OCI-LY1 (cell line): Measurements from ENCODE around the gene SEC61A2.

Source experiments
- H2AFZ ChIP-seq: fragments of 200-600 bp; sonication (generic), shearing (Covaris generic); 2 replicates; pipeline ENCODE4 v1.6.0; 2014; ENCODE audit warnings: antibody characterized with exemption, mild to moderate bottlenecking, low read length
- H3F3A ChIP-seq: fragments of 200-600 bp; sonication (generic), shearing (Covaris generic); 2 replicates; pipeline ENCODE4 v1.6.0; 2014; ENCODE audit warnings: mild to moderate bottlenecking, antibody characterized with exemption, low read length, moderate library complexity; ENCODE audit not compliant: insufficient read depth
- H3K27ac ChIP-seq: fragments of 200-600 bp; sonication (generic); 2 replicates; pipeline ENCODE4 v1.5.1; 2014; ENCODE audit warnings: low read length, mixed run types, mild to moderate bottlenecking, low read depth; ENCODE audit not compliant: poor library complexity, severe bottlenecking
- H3K27me3 ChIP-seq: fragments of 200-600 bp; sonication (generic); 2 replicates; pipeline ENCODE4 v1.6.0; 2014; ENCODE audit warnings: antibody characterized with exemption, mild to moderate bottlenecking, low read length, moderate library complexity; ENCODE audit not compliant: insufficient read depth
- H3K36me3 ChIP-seq: fragments of 200-600 bp; sonication (generic); 2 replicates; pipeline ENCODE4 v1.6.1; 2014; ENCODE audit warnings: mild to moderate bottlenecking, antibody characterized with exemption, low read length, moderate library complexity, mixed read lengths; ENCODE audit not compliant: insufficient read depth
- H3K4me1 ChIP-seq: fragments of 200-600 bp; sonication (generic); 2 replicates; pipeline ENCODE4 v1.5.1; 2014; ENCODE audit warnings: mild to moderate bottlenecking, low read length, moderate library complexity; ENCODE audit not compliant: insufficient read depth, severe bottlenecking
- H3K4me2 ChIP-seq: fragments of 200-600 bp; sonication (generic), shearing (Covaris generic); 2 replicates; pipeline ENCODE4 v1.6.1; 2014; ENCODE audit warnings: low read length
- H3K4me3 ChIP-seq: fragments of 200-600 bp; sonication (generic); 2 replicates; pipeline ENCODE4 v1.5.1; 2014; ENCODE audit warnings: low read length, low read depth, mild to moderate bottlenecking, mixed read lengths; ENCODE audit not compliant: poor library complexity, severe bottlenecking
- H3K79me2 ChIP-seq: fragments of 200-600 bp; shearing (Covaris generic); 2 replicates; pipeline ENCODE4 v1.6.1; 2016; ENCODE audit warnings: mixed run types, low read length, mixed read lengths; ENCODE audit not compliant: insufficient read depth
- H3K9ac ChIP-seq: fragments of 200-600 bp; sonication (generic), shearing (Covaris generic); 2 replicates; pipeline ENCODE4 v1.6.1; 2014; ENCODE audit warnings: mild to moderate bottlenecking, low read length, mixed read lengths
- H3K9me2 ChIP-seq: fragments of 200-600 bp; sonication (generic), shearing (Covaris generic); 2 replicates; pipeline ENCODE4 v1.6.1; 2014; ENCODE audit warnings: low read depth, mild to moderate bottlenecking, low read length, mixed read lengths
- H3K9me3 ChIP-seq: fragments of 200-600 bp; shearing (Covaris generic); 2 replicates; pipeline ENCODE4 v1.6.1; 2014; ENCODE audit warnings: low read length, mixed read lengths
- H4K20me1 ChIP-seq: fragments of 200-600 bp; sonication (generic), shearing (Covaris generic); 2 replicates; pipeline ENCODE4 v1.6.0; 2016; ENCODE audit warnings: mild to moderate bottlenecking, low read length; ENCODE audit not compliant: insufficient read depth
- CTCF ChIP-seq: fragments of 200-600 bp; sonication (generic), shearing (Covaris generic); IDR thresholded peaks from 2 replicates; pipeline ENCODE4 v1.5.1; 2017; ENCODE audit warnings: mild to moderate bottlenecking, antibody characterized with exemption, low read length, moderate library complexity, mixed read lengths
- EZH2 ChIP-seq: fragments of 200-600 bp; sonication (generic), shearing (Covaris generic); IDR thresholded peaks from 2 replicates; pipeline ENCODE4 v1.8.0; 2017; ENCODE audit warnings: borderline replicate concordance, mixed run types, mild to moderate bottlenecking, antibody characterized with exemption, low read length, moderate library complexity, mixed read lengths

SEC61A2 gene

GRCh38 chr10:12184165-12184564 lies 54.7 kb downstream of the SEC61A2 start:
- Histone ChIP-seq H3K27me3 (no peaks in the 10 kb centered on the region), H3K36me3 (peaks cover 50% of the 10 kb centered on the region)
- TF ChIP-seq CTCF: no peak
- no peak for TF ChIP-seq EZH2

GRCh38 chr10:12186323-12186722 lies 56.8 kb downstream of the SEC61A2 start:
- Histone ChIP-seq H3K27me3 (no peaks in the 10 kb centered on the region), H2AFZ (no peak overlapping the region), H3K4me1 (no peaks in the 10 kb centered on the region), H3K36me3 (peaks cover 43% of the 10 kb centered on the region), H3K27ac (no peak overlapping the region), H3K9ac (no peak overlapping the region), H3K4me3 (no peak overlapping the region), H3K79me2 (peaks cover 7% of the 10 kb centered on the region), H4K20me1 (no peaks in the 10 kb centered on the region), H3K4me2 (no peak overlapping the region), H3K9me2 (no peaks in the 10 kb centered on the region), H3F3A (no peaks in the 10 kb centered on the region), H3K9me3 (no peaks in the 10 kb centered on the region)
- TF ChIP-seq EZH2: no peak

More at GRCh38 chr10:12184165-12184564, 54.7 kb downstream of the SEC61A2 start:
- no peaks in the 10 kb centered on the region for H3F3A ChIP-seq
- no peak overlapping the region for H3K4me3 ChIP-seq
- H3K79me2 ChIP-seq: peaks cover under 1% of the 10 kb centered on the region; the same call in 1 of the 2 replicates
- H4K20me1 ChIP-seq: no peaks in the 10 kb centered on the region
- H3K4me2 ChIP-seq: no peak overlapping the region
- H3K9ac ChIP-seq: no peak overlapping the region
- no peak overlapping the region for H2AFZ ChIP-seq
- H3K4me1 ChIP-seq: no peaks in the 10 kb centered on the region
- no peaks in the 10 kb centered on the region for H3K9me3 ChIP-seq
- H3K9me2 ChIP-seq: no peaks in the 10 kb centered on the region
- H3K27ac ChIP-seq: no peak overlapping the region

GRCh38 chr10:12187321-12187905 lies 57.9 kb downstream of the SEC61A2 start:
- H3K36me3 ChIP-seq: peaks cover 47% of the 10 kb centered on the region
- H3K9me3 ChIP-seq: no peaks in the 10 kb centered on the region
- H3K4me1 ChIP-seq: no peaks in the 10 kb centered on the region
- no peak overlapping the region for H3K4me2 ChIP-seq
- H4K20me1 ChIP-seq: no peaks in the 10 kb centered on the region
- TF ChIP-seq CTCF (no peak), EZH2 (no peak)
- no peaks in the 10 kb centered on the region for H3F3A ChIP-seq
- no peak overlapping the region for H3K27ac ChIP-seq
- H3K4me3 ChIP-seq: no peak overlapping the region
- no peak overlapping the region for H3K9ac ChIP-seq
- no peaks in the 10 kb centered on the region for H3K27me3 ChIP-seq
- no peaks in the 10 kb centered on the region for H3K9me2 ChIP-seq
- peaks cover 18% of the 10 kb centered on the region for H3K79me2 ChIP-seq
- no peak overlapping the region for H2AFZ ChIP-seq

GRCh38 chr10:12188656-12189055 lies 59.2 kb downstream of the SEC61A2 start:
- no peak for TF ChIP-seq CTCF
- TF ChIP-seq EZH2: no peak
- peaks cover 5% of the 10 kb centered on the region for H3K4me1 ChIP-seq
- H3K27me3 ChIP-seq: no peaks in the 10 kb centered on the region
- H3K79me2 ChIP-seq: peaks cover 28% of the 10 kb centered on the region
- H3K36me3 ChIP-seq: peaks cover 47% of the 10 kb centered on the region
- H3K27ac ChIP-seq: no peak overlapping the region
- no peaks in the 10 kb centered on the region for H4K20me1 ChIP-seq
- no peak overlapping the region for H3K4me3 ChIP-seq
- H2AFZ ChIP-seq: no peak overlapping the region
- H3F3A ChIP-seq: no peaks in the 10 kb centered on the region
- no peak overlapping the region for H3K4me2 ChIP-seq
- no peaks in the 10 kb centered on the region for H3K9me2 ChIP-seq
- no peak overlapping the region for H3K9ac ChIP-seq
- no peaks in the 10 kb centered on the region for H3K9me3 ChIP-seq
